GM18498 (cell line): ENCODE measurements around the gene GLG1.
"Not testable (repeated sequence)": the region's sequence is repeated elsewhere in the genome, so short reads cannot be mapped to it uniquely, and the experiment has no call there.

ENCODE experiments used
- ATAC-seq: cut with Tn5 transposase; IDR thresholded peaks from one replicate; pipeline ENCODE4 v1.9.1; 2021; ENCODE audit warnings: mild to moderate bottlenecking, moderate library complexity; ENCODE audit not compliant: unreplicated experiment

The GLG1 gene

DNA sequence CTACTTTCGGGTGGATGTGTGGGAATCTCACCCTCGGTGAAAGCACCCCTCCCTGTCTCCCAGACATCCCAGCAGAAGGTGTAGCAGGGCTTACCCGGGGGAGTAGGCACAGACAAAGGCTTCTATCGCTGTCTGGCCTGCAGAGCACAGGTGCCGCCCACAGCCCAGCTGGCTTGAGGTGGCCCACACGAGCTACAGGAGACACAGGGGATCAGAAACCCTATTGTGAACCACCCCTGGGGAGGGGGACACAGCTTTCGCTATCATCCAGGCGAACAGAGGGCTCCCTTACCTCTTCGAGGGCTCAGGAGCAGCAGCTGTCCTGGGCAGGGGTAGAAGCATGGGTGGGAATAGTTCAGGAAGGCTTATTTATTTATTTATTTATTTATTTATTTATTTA, 193.4 kb downstream of the GLG1 start:
- ATAC-seq: not testable (repeated sequence)

DNA sequence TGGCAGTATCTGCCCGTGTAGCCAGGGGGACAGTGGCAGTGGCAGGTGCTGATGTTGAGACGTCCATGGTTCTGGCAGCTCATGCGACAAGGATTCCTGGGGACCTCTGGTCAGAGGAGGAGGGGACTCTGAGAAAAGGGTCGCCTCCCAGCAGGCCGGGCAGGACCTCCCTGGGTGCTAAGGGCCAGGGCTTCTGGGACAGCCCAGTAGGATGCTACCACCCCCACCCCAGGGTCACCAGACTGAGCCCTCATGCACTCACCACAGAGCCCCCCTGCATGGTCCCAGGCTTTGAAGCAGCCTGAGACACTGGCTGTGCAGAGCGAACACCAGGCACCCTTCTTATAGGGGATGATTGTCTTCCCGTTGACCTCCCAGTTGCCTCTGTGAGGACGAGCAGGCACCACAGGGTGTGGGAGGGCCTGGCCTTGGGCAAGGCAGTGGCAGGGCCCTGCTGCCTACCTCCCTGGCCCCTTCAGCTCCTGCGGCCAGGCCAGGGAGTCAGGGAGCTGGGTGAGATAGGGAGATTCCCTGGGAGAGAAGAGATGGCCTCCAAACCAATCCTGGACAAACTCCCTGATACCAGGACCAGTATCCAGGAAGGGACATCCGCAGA, 194.0 kb downstream of the GLG1 start:
- ATAC-seq: not testable (repeated sequence)

- not testable (repeated sequence) for ATAC-seq
These were observed 194.7 kb downstream of the GLG1 start for GRCh38 chr16:74412138-74412774.

DNA sequence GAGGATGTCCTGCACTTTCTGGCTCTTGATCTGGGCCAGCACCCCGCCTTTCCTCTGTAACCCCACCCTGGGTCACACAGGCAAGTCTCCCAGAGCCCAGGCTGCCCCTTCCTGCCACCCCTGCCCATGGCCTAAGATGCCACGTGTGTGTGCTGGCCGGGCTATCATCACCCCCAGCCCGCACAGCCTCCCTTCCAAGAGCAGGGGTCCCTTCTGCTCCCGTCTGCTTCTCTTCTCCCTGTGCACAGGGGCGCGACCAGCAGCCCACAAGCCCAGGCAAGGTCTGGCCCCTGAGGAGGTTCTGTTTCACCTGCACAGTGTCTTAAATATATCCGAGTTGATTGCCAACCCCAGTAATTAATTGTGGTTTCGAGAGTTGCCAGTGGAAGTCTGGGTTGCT, 195.9 kb downstream of the GLG1 start:
- not testable (repeated sequence) for ATAC-seq

GRCh38 chr16:74410057-74410957, 196.6 kb downstream of the GLG1 start:
- ATAC-seq: not testable (repeated sequence)

DNA sequence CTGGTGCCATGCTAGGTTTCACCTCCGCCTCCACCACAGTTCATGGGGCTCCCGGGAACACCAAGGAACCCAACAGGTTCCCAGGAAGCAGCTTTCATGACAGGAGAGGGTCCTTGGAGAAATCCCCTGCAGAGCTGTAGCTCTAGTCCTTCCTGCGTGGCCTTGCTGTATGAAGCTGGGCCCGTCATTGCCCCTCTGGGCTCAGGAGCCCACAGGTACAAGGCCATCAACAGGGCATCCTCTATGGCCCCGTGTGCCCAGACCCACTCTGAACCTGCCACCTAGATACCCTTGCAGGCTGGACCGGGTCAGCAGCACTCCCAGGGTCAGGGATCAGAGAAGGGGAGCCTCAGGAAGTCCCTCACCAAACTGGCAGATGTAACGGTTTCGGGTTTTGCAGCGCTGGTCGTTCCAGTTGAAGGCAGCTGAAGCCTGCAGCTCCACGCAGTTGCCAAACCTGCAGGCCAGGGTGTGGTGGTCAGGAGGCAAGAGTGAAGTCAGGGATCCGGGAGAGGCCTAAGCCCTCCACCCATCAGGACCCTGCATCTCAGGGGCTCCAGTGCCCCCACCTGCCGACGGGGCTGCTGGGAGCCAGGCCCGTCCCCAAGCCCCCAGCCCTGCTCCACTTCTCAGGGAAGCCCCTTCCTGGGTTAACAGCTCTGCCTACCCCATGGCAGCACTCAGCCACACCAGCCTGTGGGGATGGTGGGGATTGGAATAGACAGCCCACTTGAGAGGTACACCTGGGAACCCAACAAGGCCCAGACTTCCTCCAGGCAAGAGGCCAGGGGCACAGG, 197.5 kb downstream of the GLG1 start:
- not testable (repeated sequence) for ATAC-seq

- ATAC-seq: not testable (repeated sequence)
These were observed 199.6 kb downstream of the GLG1 start for GRCh38 chr16:74407362-74407705.

DNA sequence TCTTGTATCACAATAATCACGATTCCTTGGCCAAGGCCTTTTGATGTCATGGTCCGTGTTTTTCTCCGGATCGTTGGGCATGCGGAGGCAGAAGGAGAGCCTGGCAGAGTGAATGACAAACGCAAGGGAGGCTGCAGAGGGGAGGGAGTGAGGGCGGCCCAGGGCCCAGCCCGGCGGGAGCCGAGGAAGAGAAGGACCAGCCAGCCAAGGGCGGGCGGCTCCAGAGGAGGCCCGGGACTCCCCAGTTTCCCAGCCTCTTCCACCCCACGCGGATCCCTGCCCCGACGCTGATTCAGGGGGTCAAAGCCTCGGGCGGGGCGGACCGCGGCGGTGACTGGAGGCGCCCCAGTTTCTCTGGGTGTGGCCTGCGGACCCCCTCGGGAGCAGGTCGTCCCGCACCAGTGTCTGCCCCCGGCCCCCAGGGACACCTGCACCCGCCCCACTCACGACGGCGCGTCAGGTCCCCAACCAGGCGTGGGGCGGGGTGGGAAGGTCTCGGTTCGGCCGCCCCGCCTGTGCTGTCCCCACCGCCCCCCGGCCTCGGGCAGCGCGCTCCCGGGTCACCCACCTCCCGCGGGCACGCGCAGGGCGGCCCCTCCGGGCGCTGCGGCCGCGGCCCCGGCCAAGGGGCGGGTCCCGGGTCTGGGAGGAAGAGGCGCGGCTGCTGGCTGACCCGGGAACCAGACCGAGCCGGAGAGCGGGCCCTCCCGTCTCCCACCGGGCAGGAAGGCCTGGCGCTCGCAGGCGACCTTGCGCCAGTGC, 200.1 kb downstream of the GLG1 start:
- ATAC-seq: peak; percentile 59

GRCh38 chr16:74404148-74404933, 202.6 kb downstream of the GLG1 start:
- ATAC-seq: not testable (repeated sequence)

DNA sequence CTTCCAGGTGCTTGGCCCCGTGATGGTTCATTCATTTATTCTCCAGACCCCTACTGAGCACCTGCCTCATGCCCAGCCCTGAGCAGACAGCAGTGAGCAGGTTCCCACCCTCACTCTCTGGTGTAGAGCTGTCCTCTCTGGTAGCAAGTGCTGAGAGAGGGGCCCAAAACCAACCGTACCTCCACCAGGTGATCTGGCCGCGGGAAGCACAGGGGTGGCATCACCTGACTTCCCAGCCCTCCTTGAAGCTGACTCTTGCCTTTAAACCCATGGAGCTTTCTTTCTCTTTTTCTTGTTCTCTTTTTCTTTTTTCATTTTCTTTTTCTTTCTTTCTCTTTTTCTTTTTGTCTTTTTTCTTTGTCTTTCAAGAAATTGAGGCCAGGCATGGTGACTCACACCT, 206.7 kb downstream of the GLG1 start:
- not testable (repeated sequence) for ATAC-seq

- not testable (repeated sequence) for ATAC-seq
These were observed 208.6 kb downstream of the GLG1 start for GRCh38 chr16:74398212-74398895.
